Measurements from ENCODE around the gene IGF2R.

DNA sequence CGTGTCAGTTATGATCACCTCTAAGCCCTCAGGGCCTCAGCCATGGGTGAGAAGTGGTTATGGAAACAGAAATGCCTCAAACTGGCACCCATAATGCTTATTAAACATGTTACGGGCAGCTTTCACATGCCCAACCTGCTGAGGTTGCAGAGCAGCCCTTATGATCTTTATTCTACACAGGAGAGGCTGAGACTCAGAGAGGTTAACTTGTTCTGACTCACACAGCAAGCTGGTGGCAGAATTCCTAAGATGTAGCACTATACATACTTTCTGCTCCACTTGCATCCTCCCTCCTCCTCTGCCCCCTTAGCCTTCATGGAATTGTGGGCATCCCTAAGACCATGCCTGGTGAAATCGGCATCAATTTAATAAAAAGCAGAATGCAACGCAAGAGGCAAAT lies 34.7 kb upstream of the IGF2R start:
- TF ChIP-seq, protein P1, sequence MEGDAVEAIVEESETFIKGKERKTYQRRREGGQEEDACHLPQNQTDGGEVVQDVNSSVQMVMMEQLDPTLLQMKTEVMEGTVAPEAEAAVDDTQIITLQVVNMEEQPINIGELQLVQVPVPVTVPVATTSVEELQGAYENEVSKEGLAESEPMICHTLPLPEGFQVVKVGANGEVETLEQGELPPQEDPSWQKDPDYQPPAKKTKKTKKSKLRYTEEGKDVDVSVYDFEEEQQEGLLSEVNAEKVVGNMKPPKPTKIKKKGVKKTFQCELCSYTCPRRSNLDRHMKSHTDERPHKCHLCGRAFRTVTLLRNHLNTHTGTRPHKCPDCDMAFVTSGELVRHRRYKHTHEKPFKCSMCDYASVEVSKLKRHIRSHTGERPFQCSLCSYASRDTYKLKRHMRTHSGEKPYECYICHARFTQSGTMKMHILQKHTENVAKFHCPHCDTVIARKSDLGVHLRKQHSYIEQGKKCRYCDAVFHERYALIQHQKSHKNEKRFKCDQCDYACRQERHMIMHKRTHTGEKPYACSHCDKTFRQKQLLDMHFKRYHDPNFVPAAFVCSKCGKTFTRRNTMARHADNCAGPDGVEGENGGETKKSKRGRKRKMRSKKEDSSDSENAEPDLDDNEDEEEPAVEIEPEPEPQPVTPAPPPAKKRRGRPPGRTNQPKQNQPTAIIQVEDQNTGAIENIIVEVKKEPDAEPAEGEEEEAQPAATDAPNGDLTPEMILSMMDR (IDR thresholded peaks at IDR 0.05), result no peak
- TF ChIP-seq POLR2A (IDR thresholded peaks at IDR 0.05), result no peak
